ENCODE results near the gene CELF5.

DNA sequence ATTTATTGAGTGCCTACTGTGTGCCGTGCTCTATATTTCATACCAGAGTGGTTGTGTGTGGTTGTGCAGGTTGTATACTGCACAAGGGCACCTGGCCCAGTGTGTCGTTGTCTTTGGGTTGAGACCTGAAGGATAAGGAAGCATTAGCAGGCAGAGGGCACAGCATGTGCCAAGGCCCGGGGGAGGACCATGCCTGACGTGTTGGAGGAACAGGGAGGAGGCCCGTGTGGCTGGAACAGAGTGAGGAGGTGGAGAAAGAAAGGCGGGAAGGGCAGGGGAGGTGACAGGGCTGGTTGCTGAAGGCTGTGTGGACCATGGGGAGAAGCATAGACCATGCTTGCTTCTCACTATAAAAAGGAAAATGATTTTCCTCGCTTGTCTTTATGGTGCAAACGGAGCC lies 26.8 kb downstream of the CELF5 start:
- TF ChIP-seq, protein P1, sequence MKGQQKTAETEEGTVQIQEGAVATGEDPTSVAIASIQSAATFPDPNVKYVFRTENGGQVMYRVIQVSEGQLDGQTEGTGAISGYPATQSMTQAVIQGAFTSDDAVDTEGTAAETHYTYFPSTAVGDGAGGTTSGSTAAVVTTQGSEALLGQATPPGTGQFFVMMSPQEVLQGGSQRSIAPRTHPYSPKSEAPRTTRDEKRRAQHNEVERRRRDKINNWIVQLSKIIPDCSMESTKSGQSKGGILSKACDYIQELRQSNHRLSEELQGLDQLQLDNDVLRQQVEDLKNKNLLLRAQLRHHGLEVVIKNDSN (IDR thresholded peaks at IDR 0.05) = no peak
- TF ChIP-seq EP300 (IDR thresholded peaks at IDR 0.05; ENCODE audit: borderline replicate concordance) = no peak
- TF ChIP-seq TAF1 (IDR thresholded peaks at IDR 0.05; ENCODE audit: low read depth) = no peak
- TF ChIP-seq NFIC (IDR thresholded peaks at IDR 0.05) = no peak
- TF ChIP-seq YY1 (IDR thresholded peaks at IDR 0.05; ENCODE audit: low read depth) = no peak
- TF ChIP-seq CREB1 (IDR thresholded peaks at IDR 0.05; ENCODE audit: low read depth) = no peak
- TF ChIP-seq CEBPB (IDR thresholded peaks at IDR 0.05) = no peak
- TF ChIP-seq, protein P2, sequence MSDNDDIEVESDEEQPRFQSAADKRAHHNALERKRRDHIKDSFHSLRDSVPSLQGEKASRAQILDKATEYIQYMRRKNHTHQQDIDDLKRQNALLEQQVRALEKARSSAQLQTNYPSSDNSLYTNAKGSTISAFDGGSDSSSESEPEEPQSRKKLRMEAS (IDR thresholded peaks at IDR 0.05) = no peak
- TF ChIP-seq, protein P3, sequence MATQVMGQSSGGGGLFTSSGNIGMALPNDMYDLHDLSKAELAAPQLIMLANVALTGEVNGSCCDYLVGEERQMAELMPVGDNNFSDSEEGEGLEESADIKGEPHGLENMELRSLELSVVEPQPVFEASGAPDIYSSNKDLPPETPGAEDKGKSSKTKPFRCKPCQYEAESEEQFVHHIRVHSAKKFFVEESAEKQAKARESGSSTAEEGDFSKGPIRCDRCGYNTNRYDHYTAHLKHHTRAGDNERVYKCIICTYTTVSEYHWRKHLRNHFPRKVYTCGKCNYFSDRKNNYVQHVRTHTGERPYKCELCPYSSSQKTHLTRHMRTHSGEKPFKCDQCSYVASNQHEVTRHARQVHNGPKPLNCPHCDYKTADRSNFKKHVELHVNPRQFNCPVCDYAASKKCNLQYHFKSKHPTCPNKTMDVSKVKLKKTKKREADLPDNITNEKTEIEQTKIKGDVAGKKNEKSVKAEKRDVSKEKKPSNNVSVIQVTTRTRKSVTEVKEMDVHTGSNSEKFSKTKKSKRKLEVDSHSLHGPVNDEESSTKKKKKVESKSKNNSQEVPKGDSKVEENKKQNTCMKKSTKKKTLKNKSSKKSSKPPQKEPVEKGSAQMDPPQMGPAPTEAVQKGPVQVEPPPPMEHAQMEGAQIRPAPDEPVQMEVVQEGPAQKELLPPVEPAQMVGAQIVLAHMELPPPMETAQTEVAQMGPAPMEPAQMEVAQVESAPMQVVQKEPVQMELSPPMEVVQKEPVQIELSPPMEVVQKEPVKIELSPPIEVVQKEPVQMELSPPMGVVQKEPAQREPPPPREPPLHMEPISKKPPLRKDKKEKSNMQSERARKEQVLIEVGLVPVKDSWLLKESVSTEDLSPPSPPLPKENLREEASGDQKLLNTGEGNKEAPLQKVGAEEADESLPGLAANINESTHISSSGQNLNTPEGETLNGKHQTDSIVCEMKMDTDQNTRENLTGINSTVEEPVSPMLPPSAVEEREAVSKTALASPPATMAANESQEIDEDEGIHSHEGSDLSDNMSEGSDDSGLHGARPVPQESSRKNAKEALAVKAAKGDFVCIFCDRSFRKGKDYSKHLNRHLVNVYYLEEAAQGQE (IDR thresholded peaks at IDR 0.05; ENCODE audit: low read depth) = no peak
- no peak for TF ChIP-seq EGR1 (IDR thresholded peaks at IDR 0.05)
- TF ChIP-seq FOXM1 (IDR thresholded peaks at IDR 0.05; ENCODE audit: borderline replicate concordance, low read depth) = no peak
- no peak for TF ChIP-seq RAD21 (IDR thresholded peaks at IDR 0.05; ENCODE audit: low read depth)
- no peak for TF ChIP-seq TEAD4 (IDR thresholded peaks at IDR 0.05)

Data from Ishikawa (cell line).